Testis (tissue), 3 donors: ENCODE data around the gene GNB5. TPM values are rescaled to one million over a fixed set of nuclear protein-coding genes. Genes with fewer than 3 reads are reported as not detected.
A peak's percentile ranks its signal among the peaks of the same experiment; 100 is the strongest.

Source experiments
- DNase-seq: peaks from one replicate; pipeline ENCODE4 v3.0.0-alpha.2; 2019
- H3K27ac ChIP-seq, 2 donors: fragments of 200-600 bp; sonication (generic); one replicate each; pipeline ENCODE4 v1.5.1; 2019
- H3K27me3 ChIP-seq: fragments of 200-600 bp; sonication (generic); one replicate; pipeline ENCODE4 v1.5.1; 2019
- H3K36me3 ChIP-seq: fragments of 200-600 bp; sonication (generic); one replicate; pipeline ENCODE4 v1.5.1; 2017; ENCODE audit warnings: low read depth; ENCODE audit errors: missing control alignments
- H3K4me1 ChIP-seq: fragments of 200-600 bp; sonication (generic); one replicate; pipeline ENCODE4 v1.5.1; 2019
- H3K4me3 ChIP-seq, 2 donors: fragments of 200-600 bp; sonication (generic); one replicate each; pipeline ENCODE4 v1.5.1; 2017 to 2019
- H3K9me3 ChIP-seq: fragments of 200-600 bp; sonication (generic); one replicate; pipeline ENCODE4 v1.5.1; 2017
- CTCF ChIP-seq, 3 experiments: fragments of 450-650 bp in 2 of 3; fragments of 200-600 bp in 1 of 3; sonication (generic) in 1 of 3; IDR thresholded peaks; one replicate each; pipeline ENCODE4 v1.5.1; 2016 to 2019; ENCODE audit warnings: antibody characterized with exemption in 3 of 3, mild to moderate bottlenecking in 2 of 3, moderate library complexity in 1 of 3
- POLR2A ChIP-seq: fragments of 450-650 bp; IDR thresholded peaks from one replicate; pipeline ENCODE4 v1.6.1; 2017; ENCODE audit warnings: antibody characterized with exemption, mild to moderate bottlenecking, moderate library complexity
- WGBS, 2 donors: methylation state at CpG; one replicate each; pipeline ENCODE4 v1.1.5; 2018; 5-methylcytosine and 5-hydroxymethylcytosine counted together
- intact Hi-C: fragments of 100-400 bp; cut with DNase I; formaldehyde crosslinking; loops from one replicate; pipeline ENCODE4 v1.15.1; 2023; ENCODE audit warnings: low total_unique reads
- polyA plus RNA-seq: library from polyadenylated mRNA; stranded (reverse); fragments of 350-450 nt; fragmentation: Illumina TruSeq; extraction: RNeasy Lipid Tissue Mini Kit (QIAGEN cat#74804); gene quantifications from one replicate; pipeline ENCODE4 v1.2.3, GENCODE V29; 2014; ENCODE audit warnings: low read depth, low replicate concordance; ENCODE audit not compliant: insufficient read depth
- total RNA-seq, 2 donors: library from RNA; depleted of rRNA; stranded (reverse); fragments of >200 nt; gene quantifications; one replicate each; pipeline ENCODE4 v1.2.3, GENCODE V29; 2016

The GNB5 gene
- total and polyA plus RNA-seq, 3 donors from 2014 or later, result 37.1 to 82.3 (median 65.4) TPM

- WGBS, 2 donors, result 72 to 82% methylated on average over 3 to 6 of the region's 6 CpGs
- no peak for DNase-seq
- intact Hi-C loops, result no loop called here
- no peaks in the 10 kb centered on the region for H3K36me3 ChIP-seq
- H3K4me1 ChIP-seq, result peaks cover 49% of the 10 kb centered on the region
- no peaks in the 10 kb centered on the region for H3K27me3 ChIP-seq
- no peak overlapping the region for H3K4me3 ChIP-seq
- H3K9me3 ChIP-seq, result no peaks in the 10 kb centered on the region
- peak overlapping the region in 1 of 2 donors; percentile 27 for H3K27ac ChIP-seq
- TF ChIP-seq POLR2A (no peak), CTCF (IDR thresholded peaks at IDR 0.05) (no peak)
Observed at GRCh38 chr15:52181938-52182780, 9.0 kb downstream of the GNB5 start.

GRCh38 chr15:52180851-52181450 lies 10.2 kb downstream of the GNB5 start:
- H3K4me3 ChIP-seq, result peak overlapping the region in 1 of 2 donors; percentile 70
- WGBS, 2 donors, result 43 to 63% methylated on average over 10 of the region's 10 CpGs
- peaks cover 38% of the 10 kb centered on the region for H3K4me1 ChIP-seq
- H3K36me3 ChIP-seq, result no peaks in the 10 kb centered on the region
- H3K27ac ChIP-seq, result peak overlapping the region; percentile 92 to 98
- no peaks in the 10 kb centered on the region for H3K9me3 ChIP-seq
- TF ChIP-seq CTCF (IDR thresholded peaks at IDR 0.05) (no peak), POLR2A (no peak)
- DNase-seq, result no peak
- intact Hi-C loops, result no loop called here
- H3K27me3 ChIP-seq, result no peaks in the 10 kb centered on the region

GRCh38 chr15:52180196-52180835 lies 10.9 kb downstream of the GNB5 start:
- Histone ChIP-seq H3K9me3 (no peaks in the 10 kb centered on the region), H3K27me3 (no peaks in the 10 kb centered on the region), H3K4me3 (peak overlapping the region; percentile 70 to 85), H3K27ac (peak overlapping the region; percentile 92 to 98), H3K4me1 (peaks cover 31% of the 10 kb centered on the region), H3K36me3 (no peaks in the 10 kb centered on the region)
- no peak for DNase-seq
- intact Hi-C loops, result no loop called here
- no peak for TF ChIP-seq POLR2A
- TF ChIP-seq CTCF (IDR thresholded peaks at IDR 0.05), result no peak
- WGBS, 2 donors, result 6 to 10% methylated on average over 17 to 31 of the region's 31 CpGs

GRCh38 chr15:52179278-52180195 lies 11.7 kb downstream of the GNB5 start:
- Histone ChIP-seq H3K27me3 (no peaks in the 10 kb centered on the region), H3K36me3 (no peaks in the 10 kb centered on the region), H3K9me3 (no peaks in the 10 kb centered on the region), H3K4me1 (peaks cover 27% of the 10 kb centered on the region), H3K4me3 (peak overlapping the region; percentile 70 to 85), H3K27ac (peak overlapping the region; percentile 92 to 98)
- intact Hi-C loops, result no loop called here
- no peak for TF ChIP-seq POLR2A
- no peak for TF ChIP-seq CTCF (IDR thresholded peaks at IDR 0.05)
- DNase-seq, result peak; percentile 92
- 0 to 1% methylated on average over 42 of the region's 105 CpGs for WGBS, 2 donors
